Measurements from ENCODE around the gene CKAP2L. TPM values are rescaled to one million over a fixed set of nuclear protein-coding genes. Genes with fewer than 3 reads are reported as not detected.

CKAP2L gene
- total and polyA plus RNA-seq, 10 of the 15 experiments (the other 5 are each of a cell fraction or from before 2014, with no cell fraction given) = 10.5 to 37.4 (median 20.2) TPM

GRCh38 chr2:112701052-112701451 is 63.4 kb downstream of the CKAP2L start:
- Histone ChIP-seq H3K4me1 (ENCODE audit: control insufficient read depth, insufficient read depth, low read length) (peaks cover 36% of the 10 kb centered on the region), H3K36me3 (ENCODE audit: control insufficient read depth in 2 of 2, insufficient read depth in 2 of 2, low read length in 1 of 2) (no peaks in the 10 kb centered on the region), H2AFZ (ENCODE audit: control insufficient read depth, low read depth, low read length) (peak overlapping the region; percentile 69), H3K9ac (ENCODE audit: control insufficient read depth, insufficient read depth, low read length) (no peak overlapping the region), H3K27me3 (replicated peaks in 1 of 2; ENCODE audit: control insufficient read depth in 2 of 2, insufficient read depth in 2 of 2, low read length in 1 of 2) (no peaks in the 10 kb centered on the region), H4K20me1 (ENCODE audit: control insufficient read depth, insufficient read depth) (no peaks in the 10 kb centered on the region), H3K4me2 (ENCODE audit: control insufficient read depth, insufficient read depth) (peak overlapping the region; percentile 58), H3K27ac (ENCODE audit: control insufficient read depth, insufficient read depth) (peak overlapping the region; percentile 63), H3K9me3 (replicated peaks; ENCODE audit: control insufficient read depth, insufficient read depth, low read length) (no peaks in the 10 kb centered on the region), H3K79me2 (ENCODE audit: control insufficient read depth, insufficient read depth, low read length) (no peaks in the 10 kb centered on the region), H3K4me3 (no peak overlapping the region)
- ChIA-PET SMC1A (ENCODE audit: uncharacterized antibody, unreplicated experiment) (interaction anchor here (1.4 to 14.2 kb wide), 5 partner anchors 4 to 76 kb away, joined by 7 to 271 read pairs (median 58); no protein-coding TSS in a partner anchor), CTCF (interaction anchor here (1.1 to 5.2 kb wide), 6 partner anchors 7 to 72 kb away, joined by 3 to 64 read pairs (median 16); no protein-coding TSS in a partner anchor), POLR2A (interaction anchor here (0.8 to 2.8 kb wide), 8 partner anchors 8 to 88 kb away, joined by 3 to 13 read pairs (median 5); no protein-coding TSS in a partner anchor), RAD21 (ENCODE audit: unreplicated experiment) (interaction anchor here (3.4 to 7.1 kb wide), 5 partner anchors 7 to 72 kb away, joined by 19 to 85 read pairs (median 51); partner anchors contain the start of gene SLC20A1)
- BruUV-seq (replicated peaks) = no TSS peak
- no peak for DNase-seq (ENCODE audit: low read depth, low spot score)
- intact Hi-C loops (cut with micrococcal nuclease; ENCODE audit: unreplicated experiment) = loop anchor here (10.0 kb wide), 1 partner anchor 646 kb away; the partner anchor contains the start of gene TMEM87B
- peak; percentile 25; the same call in 2 of the 3 replicates for ATAC-seq
- in situ Hi-C loops (cut with MboI) = no loop called here
- WGBS (ENCODE audit: insufficient coverage, insufficient replicate concordance, low lambda C conversion rate, missing lambda C conversion rate) = 64% methylated on average over 8 of the region's 8 CpGs
- FAIRE-seq = no peak
- no peak for TF ChIP-seq CBX3 (IDR thresholded peaks at IDR 0.05; ENCODE audit: borderline replicate concordance, low read depth)
- no peak for TF ChIP-seq CBFB (IDR thresholded peaks at IDR 0.05; ENCODE audit: low read depth)
- TF ChIP-seq RUNX3 (IDR thresholded peaks at IDR 0.05; ENCODE audit: low read length) = 0 out of 2 replicates have a peak, but pooled peaks have one; percentile 4
- no peak for TF ChIP-seq RELA (IDR thresholded peaks at IDR 0.05; ENCODE audit: borderline replicate concordance, partially characterized antibody)
- no peak for TF ChIP-seq CREB1 (IDR thresholded peaks at IDR 0.05; ENCODE audit: low read depth)
- no peak for TF ChIP-seq CHD4 (IDR thresholded peaks at IDR 0.05)
- no peak for TF ChIP-seq CUX1 (IDR thresholded peaks at IDR 0.05; ENCODE audit: insufficient replicate concordance, low read depth, low read length)
- TF ChIP-seq MLLT1 (IDR thresholded peaks at IDR 0.05) = peak; percentile 95
- no peak for TF ChIP-seq E4F1 (IDR thresholded peaks at IDR 0.05; ENCODE audit: borderline replicate concordance, partially characterized antibody)
